Activated naive CD4-positive, alpha-beta T cell treated with Interleukin-2 at 50 U/mL for 16 hours (primary cell): ENCODE results near the gene SLC12A9.

ENCODE experiments used
- DNase-seq: peaks from one replicate; pipeline ENCODE4 v3.0.0-alpha.2; 2020

The SLC12A9 gene

GRCh38 chr7:100863406-100863950, 11.0 kb downstream of the SLC12A9 start:
- no peak for DNase-seq

DNA sequence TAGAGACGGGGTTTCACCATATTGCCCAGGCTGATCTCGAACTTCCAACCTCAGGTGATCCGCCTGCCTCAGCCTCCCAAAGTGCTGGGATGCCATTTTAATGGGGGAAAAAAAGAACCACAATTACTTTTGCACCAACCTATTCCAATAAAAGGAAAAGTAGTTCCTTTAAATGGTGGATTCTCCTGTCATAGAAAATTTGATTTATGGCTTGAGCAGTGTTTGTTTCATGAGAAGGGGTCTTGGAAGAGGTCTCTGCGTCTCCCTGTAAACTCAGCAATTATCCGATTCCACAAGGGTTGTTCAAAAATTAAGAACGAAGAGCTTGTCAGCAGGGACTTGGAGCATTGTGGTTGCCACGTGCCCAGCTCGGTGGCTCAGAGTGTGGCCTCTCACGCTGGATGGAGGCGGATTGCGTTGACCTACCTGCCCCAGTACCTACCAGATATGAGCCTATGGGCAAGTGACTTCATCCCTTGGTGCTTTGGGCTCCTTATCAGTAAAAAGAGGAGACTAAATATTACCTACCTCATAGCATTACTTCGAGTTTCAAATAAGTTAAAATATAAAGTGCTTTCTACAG, 11.8 kb downstream of the SLC12A9 start:
- DNase-seq = no peak

- DNase-seq = no peak
Measured at GRCh38 chr7:100865372-100865911, 12.9 kb downstream of the SLC12A9 start.

- DNase-seq = no peak
Measured at GRCh38 chr7:100865938-100866728, 13.6 kb downstream of the SLC12A9 start.

GRCh38 chr7:100866729-100867039, 14.2 kb downstream of the SLC12A9 start:
- DNase-seq = no peak

- peak; percentile 69 for DNase-seq
Measured at GRCh38 chr7:100867040-100867775, 14.7 kb downstream of the SLC12A9 start, which contains the start of gene TRIP6. TSS of gene TRIP6 (plus strand) at chr7:100867387. CDS start at chr7:100867498, 111 bp downstream.

GRCh38 chr7:100867776-100868485, 15.4 kb downstream of the SLC12A9 start:
- no peak for DNase-seq

GRCh38 chr7:100873599-100874299, 21.2 kb downstream of the SLC12A9 start:
- DNase-seq = no peak

- DNase-seq = no peak
Measured at GRCh38 chr7:100874300-100874576, 21.7 kb downstream of the SLC12A9 start.

GRCh38 chr7:100874577-100875355, 22.3 kb downstream of the SLC12A9 start, which contains the start of gene SRRT:
TSS of gene SRRT (plus strand) at chr7:100875103. CDS start at chr7:100875591, 488 bp downstream.
- peak; percentile 99 for DNase-seq

DNA sequence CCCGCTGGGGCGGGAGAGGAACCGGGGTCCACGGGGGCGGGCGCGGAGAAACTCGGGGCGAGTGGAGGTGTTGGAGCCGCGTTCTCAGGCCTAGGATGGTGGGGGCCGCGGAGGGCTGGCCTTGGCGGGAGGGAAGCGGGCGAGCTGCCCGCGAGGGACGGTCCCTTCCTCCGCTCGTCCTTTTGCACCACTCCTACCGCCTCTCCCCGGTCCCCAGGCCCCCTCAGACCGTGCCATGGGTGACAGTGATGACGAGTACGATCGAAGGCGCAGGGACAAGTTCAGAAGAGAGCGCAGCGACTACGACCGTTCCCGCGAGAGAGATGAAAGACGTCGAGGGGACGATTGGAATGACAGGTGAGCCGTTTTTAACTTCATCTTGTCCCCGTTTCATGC, 22.8 kb downstream of the SLC12A9 start:
- DNase-seq = peak; percentile 53

GRCh38 chr7:100878013-100878412, 25.5 kb downstream of the SLC12A9 start:
- DNase-seq = no peak

GRCh38 chr7:100878685-100879084, 26.2 kb downstream of the SLC12A9 start:
- DNase-seq = no peak

DNA sequence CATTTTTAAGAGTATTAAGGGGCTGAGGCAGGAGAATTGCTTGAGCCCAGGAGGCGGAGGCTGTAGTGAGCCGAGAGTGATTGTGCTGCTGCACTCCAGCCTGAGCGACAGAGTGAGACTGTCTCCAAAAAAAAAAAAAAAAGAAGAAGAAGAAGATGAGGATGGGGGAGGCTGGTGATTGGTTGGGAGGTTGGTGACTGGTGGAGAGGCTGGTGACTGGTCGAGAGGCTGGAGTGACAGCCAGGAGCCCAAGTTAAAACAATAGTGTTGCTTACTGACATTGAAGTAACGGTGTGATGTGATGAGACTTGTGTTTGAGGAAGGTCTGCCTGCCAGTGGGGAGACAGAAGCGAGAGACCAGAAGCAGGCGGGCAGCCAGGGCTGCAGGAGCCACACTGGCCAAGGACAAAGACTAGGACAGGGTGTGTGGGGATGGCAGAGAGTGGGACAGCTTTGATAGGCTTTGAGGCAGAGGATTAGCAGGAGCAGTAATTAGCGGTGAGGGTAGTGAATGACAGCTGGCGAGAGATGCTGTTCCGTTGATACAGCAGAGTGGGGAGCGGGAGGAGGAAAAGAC, 27.3 kb downstream of the SLC12A9 start:
- no peak for DNase-seq

GRCh38 chr7:100880645-100881044, 28.1 kb downstream of the SLC12A9 start:
- DNase-seq = no peak

DNA sequence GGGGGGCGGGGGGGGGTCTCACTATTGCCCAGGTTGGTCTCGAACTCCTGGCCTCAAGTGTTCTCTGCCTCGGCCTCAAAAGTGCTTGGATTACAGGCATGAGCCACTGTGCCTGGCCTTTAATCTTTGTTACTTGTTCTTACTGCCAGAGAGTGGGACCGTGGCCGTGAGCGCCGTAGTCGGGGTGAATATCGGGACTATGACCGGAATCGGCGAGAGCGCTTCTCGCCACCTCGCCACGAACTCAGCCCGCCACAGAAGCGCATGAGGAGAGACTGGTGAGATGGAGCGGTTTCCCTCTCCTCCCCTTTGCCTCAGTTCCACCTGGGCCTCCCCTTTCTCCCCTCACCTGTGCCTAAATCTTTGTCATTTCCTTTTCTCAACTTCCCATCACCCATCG, 28.6 kb downstream of the SLC12A9 start:
- no peak for DNase-seq

GRCh38 chr7:100882201-100882600, 29.7 kb downstream of the SLC12A9 start:
- no peak for DNase-seq

DNA sequence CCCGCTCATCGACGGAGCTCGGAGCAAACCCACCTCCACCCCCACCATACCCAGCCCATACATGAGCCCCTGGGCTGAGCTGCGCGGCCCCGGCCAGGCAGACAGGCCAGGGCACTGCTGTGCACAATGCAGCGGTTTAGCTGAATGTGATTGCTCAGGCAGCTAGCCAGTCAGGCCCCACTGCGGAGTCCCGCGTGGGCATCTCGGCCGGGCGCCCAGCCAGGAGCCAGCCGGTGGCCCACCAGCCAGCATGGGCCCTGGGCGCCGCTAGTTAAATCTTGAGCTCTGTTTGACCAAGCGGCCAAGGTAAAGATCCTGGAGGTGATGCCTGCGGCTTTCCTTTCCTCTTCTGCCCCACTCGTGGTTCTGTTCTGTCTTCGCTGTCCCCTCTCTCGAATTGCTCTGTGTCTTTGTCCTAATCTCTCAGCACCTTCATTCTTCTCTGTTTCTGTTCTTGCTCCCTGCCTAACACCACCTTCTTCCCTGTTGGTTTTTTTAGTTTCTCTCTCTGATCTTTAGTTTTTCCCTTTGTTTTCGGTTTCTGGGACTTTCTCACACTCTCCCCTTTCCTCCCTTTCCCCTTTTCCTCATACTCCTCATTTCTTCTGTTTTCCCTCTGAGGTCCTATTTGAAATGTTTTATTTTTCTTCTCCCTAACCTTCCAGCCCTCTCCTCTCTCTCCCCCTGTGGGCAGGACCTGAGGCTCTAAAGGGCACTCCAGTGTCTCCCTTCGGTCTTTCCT, 30.4 kb downstream of the SLC12A9 start:
- DNase-seq = no peak

DNA sequence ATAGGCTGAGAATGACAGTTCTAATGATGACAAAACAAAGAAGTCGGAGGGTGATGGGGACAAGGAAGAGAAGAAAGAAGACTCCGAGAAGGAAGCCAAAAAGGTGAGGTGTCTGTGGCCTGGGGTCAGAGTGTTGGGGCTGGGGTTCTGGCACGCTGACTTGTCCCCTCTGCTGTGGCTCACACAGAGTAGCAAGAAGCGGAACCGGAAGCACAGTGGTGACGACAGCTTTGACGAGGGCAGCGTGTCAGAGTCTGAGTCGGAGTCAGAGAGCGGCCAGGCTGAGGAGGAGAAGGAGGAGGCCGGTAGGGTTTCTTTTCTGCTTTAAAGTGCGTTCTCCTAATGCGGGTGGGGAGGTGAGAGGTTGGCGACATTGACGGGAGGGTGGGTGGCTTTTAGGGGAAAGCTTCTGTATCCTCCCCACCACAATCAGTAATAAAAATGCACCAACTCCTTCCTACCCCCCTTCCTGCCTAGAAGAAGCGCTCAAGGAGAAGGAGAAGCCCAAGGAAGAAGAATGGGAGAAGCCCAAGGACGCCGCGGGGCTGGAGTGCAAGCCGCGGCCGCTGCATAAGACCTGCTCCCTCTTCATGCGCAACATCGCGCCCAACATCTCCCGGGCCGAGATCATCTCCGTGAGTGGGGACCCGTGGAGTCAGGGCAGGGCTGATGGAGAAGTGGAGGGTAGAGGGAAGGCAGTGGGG, 32.4 kb downstream of the SLC12A9 start:
- DNase-seq = peak; percentile 44
